ENCODE data around the gene DUSP2. TPM values are rescaled to one million over a fixed set of nuclear protein-coding genes. Genes with fewer than 3 reads are reported as not detected.

The DUSP2 gene
- total and polyA plus RNA-seq, 7 donors: 0.64 to 5.8 (median 2.4) TPM

- no peaks in the 10 kb centered on the region for H3K27me3 ChIP-seq (ENCODE audit: insufficient read depth in 3 of 3, low read length in 2 of 3)
- DNase-seq (peak in 1 of 2 donors; percentile 43), ATAC-seq (no peak)
- no peak overlapping the region for H3K27ac ChIP-seq
- no peaks in the 10 kb centered on the region for H3K4me1 ChIP-seq
- TF ChIP-seq, protein P1, sequence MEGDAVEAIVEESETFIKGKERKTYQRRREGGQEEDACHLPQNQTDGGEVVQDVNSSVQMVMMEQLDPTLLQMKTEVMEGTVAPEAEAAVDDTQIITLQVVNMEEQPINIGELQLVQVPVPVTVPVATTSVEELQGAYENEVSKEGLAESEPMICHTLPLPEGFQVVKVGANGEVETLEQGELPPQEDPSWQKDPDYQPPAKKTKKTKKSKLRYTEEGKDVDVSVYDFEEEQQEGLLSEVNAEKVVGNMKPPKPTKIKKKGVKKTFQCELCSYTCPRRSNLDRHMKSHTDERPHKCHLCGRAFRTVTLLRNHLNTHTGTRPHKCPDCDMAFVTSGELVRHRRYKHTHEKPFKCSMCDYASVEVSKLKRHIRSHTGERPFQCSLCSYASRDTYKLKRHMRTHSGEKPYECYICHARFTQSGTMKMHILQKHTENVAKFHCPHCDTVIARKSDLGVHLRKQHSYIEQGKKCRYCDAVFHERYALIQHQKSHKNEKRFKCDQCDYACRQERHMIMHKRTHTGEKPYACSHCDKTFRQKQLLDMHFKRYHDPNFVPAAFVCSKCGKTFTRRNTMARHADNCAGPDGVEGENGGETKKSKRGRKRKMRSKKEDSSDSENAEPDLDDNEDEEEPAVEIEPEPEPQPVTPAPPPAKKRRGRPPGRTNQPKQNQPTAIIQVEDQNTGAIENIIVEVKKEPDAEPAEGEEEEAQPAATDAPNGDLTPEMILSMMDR (IDR thresholded peaks at IDR 0.05): no peak
- H3K9me3 ChIP-seq: no peaks in the 10 kb centered on the region
- H3K4me3 ChIP-seq: no peak overlapping the region
- H3K36me3 ChIP-seq (ENCODE audit: insufficient read depth in 1 of 2, low read depth in 1 of 2): no peaks in the 10 kb centered on the region
- intact Hi-C loops (cut with DNase I): loop anchor here in 1 of 2 donors (10.0 kb wide), 1 partner anchor 119 kb away; no protein-coding TSS in a partner anchor
- WGBS, 3 donors: 89 to 93% (median 93%) methylated on average over 11 of the region's 11 CpGs
Observed at GRCh38 chr2:96123936-96124335, 21.3 kb downstream of the DUSP2 start.

- TF ChIP-seq, protein P1 (IDR thresholded peaks at IDR 0.05): no peak
- 83 to 97% (median 93%) methylated on average over 1 of the region's 1 CpG for WGBS, 3 donors
- Histone ChIP-seq H3K27me3 (ENCODE audit: insufficient read depth in 3 of 3, low read length in 2 of 3) (no peaks in the 10 kb centered on the region), H3K4me3 (no peak overlapping the region), H3K27ac (no peak overlapping the region), H3K4me1 (peaks cover 5% of the 10 kb centered on the region), H3K9me3 (no peaks in the 10 kb centered on the region), H3K36me3 (ENCODE audit: insufficient read depth in 1 of 2, low read depth in 1 of 2) (no peaks in the 10 kb centered on the region)
- DNase-seq: no peak
- intact Hi-C loops (cut with DNase I): loop anchor here in 1 of 2 donors (10.0 kb wide), 1 partner anchor 118 kb away; no protein-coding TSS in a partner anchor
- ATAC-seq: no peak
Observed at GRCh38 chr2:96123290-96123689, 21.9 kb downstream of the DUSP2 start.

DNA sequence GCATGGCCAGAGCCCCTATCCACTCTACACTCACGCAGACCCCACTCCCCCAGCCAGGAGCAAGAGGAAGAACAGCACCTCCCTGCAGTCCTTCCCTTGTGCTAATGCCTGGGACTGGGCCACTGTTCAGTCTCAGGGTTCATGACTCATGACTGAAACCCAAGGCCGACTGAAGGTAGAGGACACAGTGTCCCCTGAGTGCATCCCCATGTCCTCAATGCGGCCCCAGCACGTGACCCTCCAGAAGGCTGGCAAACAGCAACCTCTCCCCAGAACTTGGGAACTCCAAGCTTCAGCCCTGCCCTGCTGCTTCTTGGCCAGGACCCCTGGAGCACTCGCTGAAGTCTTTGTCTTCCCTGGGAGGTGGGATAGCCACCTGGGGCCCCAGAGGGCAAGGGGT lies 22.8 kb downstream of the DUSP2 start:
- TF ChIP-seq, protein P1 (IDR thresholded peaks at IDR 0.05): no peak
- 65 to 82% (median 79%) methylated on average over 5 of the region's 5 CpGs for WGBS, 3 donors

DNA sequence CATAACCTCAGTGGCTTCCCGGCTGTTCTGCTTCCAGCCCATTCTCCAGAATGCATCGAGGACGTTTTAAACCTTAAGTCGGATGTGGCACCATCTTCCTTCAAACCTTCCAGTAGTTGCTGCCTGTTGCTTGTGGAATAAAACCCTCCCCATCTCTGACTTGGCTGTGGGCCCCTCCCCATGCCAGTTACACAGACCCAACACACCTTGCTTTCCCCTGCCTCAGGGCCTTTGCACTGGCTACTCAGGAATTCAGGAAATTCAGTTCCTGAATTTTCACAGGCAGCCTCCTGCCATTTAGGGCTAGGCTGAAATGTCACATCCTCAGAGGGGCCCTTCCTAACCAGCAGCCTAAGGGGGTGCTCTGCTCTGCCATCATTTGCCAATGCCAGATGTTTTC lies 23.8 kb downstream of the DUSP2 start:
- intact Hi-C loops (cut with DNase I): loop anchor here in 1 of 2 donors (10.0 kb wide), 1 partner anchor 117 kb away; no protein-coding TSS in a partner anchor
- H3K27me3 ChIP-seq (ENCODE audit: insufficient read depth in 3 of 3, low read length in 2 of 3): peaks cover 0 to 4% (median 0%) of the 10 kb centered on the region in 3 donors
- H3K4me3 ChIP-seq: no peak overlapping the region
- peaks cover 6% of the 10 kb centered on the region for H3K4me1 ChIP-seq
- ATAC-seq (no peak), DNase-seq (no peak)
- no peaks in the 10 kb centered on the region for H3K36me3 ChIP-seq (ENCODE audit: insufficient read depth in 1 of 2, low read depth in 1 of 2)
- TF ChIP-seq, protein P1 (IDR thresholded peaks at IDR 0.05): no peak
- H3K27ac ChIP-seq: no peak overlapping the region
- no peaks in the 10 kb centered on the region for H3K9me3 ChIP-seq
- 84 to 92% (median 85%) methylated on average over 4 of the region's 4 CpGs for WGBS, 3 donors

More for the DNA sequence above, 22.8 kb downstream of the DUSP2 start:
- Histone ChIP-seq H3K27ac (no peak overlapping the region), H3K36me3 (ENCODE audit: insufficient read depth in 1 of 2, low read depth in 1 of 2) (no peaks in the 10 kb centered on the region), H3K4me3 (no peak overlapping the region), H3K9me3 (no peaks in the 10 kb centered on the region), H3K27me3 (ENCODE audit: insufficient read depth in 3 of 3, low read length in 2 of 3) (no peaks in the 10 kb centered on the region), H3K4me1 (peaks cover 6% of the 10 kb centered on the region)
- DNase-seq (peak in 1 of 2 donors; percentile 8), ATAC-seq (no peak)
- intact Hi-C loops (cut with DNase I): loop anchor here in 1 of 2 donors (10.0 kb wide), 1 partner anchor 118 kb away; no protein-coding TSS in a partner anchor

- intact Hi-C loops (cut with DNase I): loop anchor here in 1 of 2 donors (10.0 kb wide), 1 partner anchor 116 kb away; no protein-coding TSS in a partner anchor
- H3K4me1 ChIP-seq: peaks cover 6% of the 10 kb centered on the region
- no peak overlapping the region for H3K4me3 ChIP-seq
- peaks cover 0 to 8% (median 0%) of the 10 kb centered on the region in 3 donors for H3K27me3 ChIP-seq (ENCODE audit: insufficient read depth in 3 of 3, low read length in 2 of 3)
- ATAC-seq (no peak), DNase-seq (no peak)
- no peak overlapping the region for H3K27ac ChIP-seq
- no peaks in the 10 kb centered on the region for H3K9me3 ChIP-seq
- no peaks in the 10 kb centered on the region for H3K36me3 ChIP-seq (ENCODE audit: insufficient read depth in 1 of 2, low read depth in 1 of 2)
- 68 to 71% (median 69%) methylated on average over 7 of the region's 7 CpGs for WGBS, 3 donors
- TF ChIP-seq, protein P1 (IDR thresholded peaks at IDR 0.05): no peak
Observed at GRCh38 chr2:96120991-96121390, 24.2 kb downstream of the DUSP2 start.
